GM19023 (cell line): Measurements from ENCODE around the gene TBC1D2.
"Not testable (repeated sequence)": the region's sequence is repeated elsewhere in the genome, so short reads cannot be mapped to it uniquely, and the experiment has no call there.

Experiments
- ATAC-seq: cut with Tn5 transposase; IDR thresholded peaks from one replicate; pipeline ENCODE4 v1.9.1; 2021; ENCODE audit warnings: mild to moderate bottlenecking, moderate library complexity; ENCODE audit not compliant: unreplicated experiment

Gene TBC1D2

GRCh38 chr9:98275159-98275558 is 19.7 kb upstream of the TBC1D2 start:
- ATAC-seq = no peak

GRCh38 chr9:98272083-98272482 is 16.6 kb upstream of the TBC1D2 start:
- no peak for ATAC-seq

GRCh38 chr9:98271479-98271878 is 16.0 kb upstream of the TBC1D2 start:
- no peak for ATAC-seq

GRCh38 chr9:98270284-98270683 is 14.8 kb upstream of the TBC1D2 start:
- not testable (repeated sequence) for ATAC-seq

GRCh38 chr9:98269652-98270051 is 14.2 kb upstream of the TBC1D2 start:
- ATAC-seq = not testable (repeated sequence)

GRCh38 chr9:98267556-98267955 is 12.1 kb upstream of the TBC1D2 start:
- ATAC-seq = not testable (repeated sequence)

GRCh38 chr9:98264516-98264915 is 9.1 kb upstream of the TBC1D2 start:
- no peak for ATAC-seq

GRCh38 chr9:98263482-98264357 is 8.3 kb upstream of the TBC1D2 start:
- ATAC-seq = peak; percentile 92

GRCh38 chr9:98263080-98263479 is 7.6 kb upstream of the TBC1D2 start:
- ATAC-seq = no peak

GRCh38 chr9:98262056-98262455 is 6.6 kb upstream of the TBC1D2 start:
- ATAC-seq = no peak

- no peak for ATAC-seq
These were observed 5.2 kb upstream of the TBC1D2 start for GRCh38 chr9:98260635-98261034.

- ATAC-seq = no peak
These were observed 4.3 kb upstream of the TBC1D2 start for GRCh38 chr9:98259791-98260190.

GRCh38 chr9:98256756-98257155 is 1.3 kb upstream of the TBC1D2 start:
- ATAC-seq = no peak

- peak; percentile 24 for ATAC-seq
These were observed 330 bp downstream of the TBC1D2 start for GRCh38 chr9:98255061-98255577.

GRCh38 chr9:98254228-98255060 is 1.0 kb downstream of the TBC1D2 start:
- no peak for ATAC-seq

GRCh38 chr9:98253565-98253964 is 1.9 kb downstream of the TBC1D2 start:
- no peak for ATAC-seq

GRCh38 chr9:98251551-98251950 is 3.9 kb downstream of the TBC1D2 start:
- ATAC-seq = no peak

- no peak for ATAC-seq
These were observed 5.7 kb downstream of the TBC1D2 start for GRCh38 chr9:98249771-98250170.

- no peak for ATAC-seq
These were observed 6.5 kb downstream of the TBC1D2 start for GRCh38 chr9:98248737-98249474.

- ATAC-seq = no peak
These were observed 7.4 kb downstream of the TBC1D2 start for GRCh38 chr9:98247831-98248657.
